Adrenal gland (tissue), 5 donors: Measurements from ENCODE around the gene B4GALT7.

Experiments
- CTCF ChIP-seq, 6 experiments: fragments of 450-650 bp in 4 of 6; fragments of 200-600 bp in 2 of 6; sonication (generic) in 1 of 6; IDR thresholded peaks; 1 replicate in 5 of 6; 2 replicates in 1 of 6; pipeline versions ENCODE4 v1.5.1 to v1.8.0; 2016 to 2021; ENCODE audit warnings: antibody characterized with exemption in 6 of 6, mild to moderate bottlenecking in 2 of 6, moderate library complexity in 1 of 6
- POLR2A ChIP-seq, 2 donors: fragments of 450-650 bp; IDR thresholded peaks; one replicate each; pipeline ENCODE4 v1.6.1; 2017; ENCODE audit warnings: antibody characterized with exemption in 2 of 2, mild to moderate bottlenecking in 2 of 2, moderate library complexity in 1 of 2
- donor health status: DM: no; HTN: no; CAD: no.

GRCh38 chr5:177600508-177601018 lies 631 bp downstream of the B4GALT7 start:
- TF ChIP-seq POLR2A (IDR thresholded peaks at IDR 0.05) (peak in 1 of 2 donors; percentile 3), CTCF (IDR thresholded peaks at IDR 0.05) (no peak)
